Lower leg skin (tissue), 4 donors: ENCODE results near the gene PVALB. TPM values are rescaled to one million over a fixed set of nuclear protein-coding genes. Genes with fewer than 3 reads are reported as not detected.

Experiments used
- DNase-seq, 2 donors: peaks; one replicate each; pipeline ENCODE4 v3.0.0-alpha.2; 2019; ENCODE audit warnings: low spot score in 2 of 2
- H3K4me3 ChIP-seq: fragments of 200-600 bp; sonication (generic); 2 replicates; pipeline ENCODE4 v1.5.1; 2017; ENCODE audit warnings: mild to moderate bottlenecking, low read depth; ENCODE audit not compliant: poor library complexity, severe bottlenecking
- CTCF ChIP-seq, 3 donors: fragments of 450-650 bp; IDR thresholded peaks; one replicate each; pipeline ENCODE4 v1.5.1; 2016; ENCODE audit warnings: antibody characterized with exemption in 3 of 3, mild to moderate bottlenecking in 3 of 3, moderate library complexity in 2 of 3
- POLR2A ChIP-seq, 2 donors: fragments of 450-650 bp; IDR thresholded peaks; one replicate each; pipeline ENCODE4 v1.6.1; 2016 to 2017; ENCODE audit warnings: antibody characterized with exemption in 2 of 2, mild to moderate bottlenecking in 1 of 2, moderate library complexity in 1 of 2
- whole genome bisulfite sequencing, 2 donors: methylation state at CpG; one replicate each; pipeline ENCODE4 v1.1.5; 2018; 5-methylcytosine and 5-hydroxymethylcytosine counted together
- intact Hi-C: fragments of 100-400 bp; cut with DNase I; formaldehyde crosslinking; loops from one replicate; pipeline ENCODE4 v1.15.0; 2023; ENCODE audit warnings: low total_unique reads
- total RNA-seq, 4 donors: library from RNA; depleted of rRNA; stranded (reverse); fragments of >200 nt; gene quantifications; one replicate each; pipeline ENCODE4 v1.1.0, GENCODE V29; 2016

Gene PVALB
- total RNA-seq, 4 donors from 2014 or later: not detected

- H3K4me3 ChIP-seq: no peak overlapping the region
- intact Hi-C loops: no loop called here
- TF ChIP-seq CTCF (IDR thresholded peaks at IDR 0.05): no peak
- no peak for TF ChIP-seq POLR2A (IDR thresholded peaks at IDR 0.05)
- no peak for DNase-seq
- 58 to 65% methylated on average over 17 of the region's 17 CpGs for WGBS, 2 donors
These were observed 6.5 kb upstream of the PVALB start for GRCh38 chr22:36823186-36823839.

GRCh38 chr22:36822581-36822980 is 5.7 kb upstream of the PVALB start:
- no peak for DNase-seq
- WGBS, 2 donors: 72 to 77% methylated on average over 6 of the region's 6 CpGs
- intact Hi-C loops: no loop called here
- TF ChIP-seq CTCF (IDR thresholded peaks at IDR 0.05): no peak
- TF ChIP-seq POLR2A (IDR thresholded peaks at IDR 0.05): no peak
- H3K4me3 ChIP-seq: no peak overlapping the region

GRCh38 chr22:36819112-36819511 is 2.3 kb upstream of the PVALB start:
- TF ChIP-seq CTCF (IDR thresholded peaks at IDR 0.05) (no peak), POLR2A (IDR thresholded peaks at IDR 0.05) (no peak)
- no peak overlapping the region for H3K4me3 ChIP-seq
- intact Hi-C loops: no loop called here
- no peak for DNase-seq
- whole genome bisulfite sequencing, 2 donors: 28 to 36% methylated on average over 5 to 8 of the region's 9 CpGs

GRCh38 chr22:36818010-36818642 is 1.3 kb upstream of the PVALB start:
- TF ChIP-seq CTCF (IDR thresholded peaks at IDR 0.05): no peak
- TF ChIP-seq POLR2A (IDR thresholded peaks at IDR 0.05): no peak
- intact Hi-C loops: no loop called here
- WGBS, 2 donors: 63 to 72% methylated on average over 6 of the region's 6 CpGs
- no peak for DNase-seq
- no peak overlapping the region for H3K4me3 ChIP-seq

- no peak overlapping the region for H3K4me3 ChIP-seq
- TF ChIP-seq CTCF (IDR thresholded peaks at IDR 0.05) (no peak), POLR2A (IDR thresholded peaks at IDR 0.05) (no peak)
- WGBS, 2 donors: 39 to 51% methylated on average over 5 of the region's 5 CpGs
- intact Hi-C loops: no loop called here
- no peak for DNase-seq
These were observed 652 bp upstream of the PVALB start for GRCh38 chr22:36817525-36817848.

- no peak overlapping the region for H3K4me3 ChIP-seq
- no peak for DNase-seq
- TF ChIP-seq POLR2A (IDR thresholded peaks at IDR 0.05): no peak
- no peak for TF ChIP-seq CTCF (IDR thresholded peaks at IDR 0.05)
- 8 to 11% methylated on average over 11 of the region's 12 CpGs for WGBS, 2 donors
- intact Hi-C loops: no loop called here
These were observed 548 bp downstream of the PVALB start for GRCh38 chr22:36816339-36816635.
